ENCODE data around the gene TMEM168.

Gene TMEM168

GRCh38 chr7:112759905-112760304 lies 30.3 kb downstream of the TMEM168 start (continued):
- TF ChIP-seq, protein P1, sequence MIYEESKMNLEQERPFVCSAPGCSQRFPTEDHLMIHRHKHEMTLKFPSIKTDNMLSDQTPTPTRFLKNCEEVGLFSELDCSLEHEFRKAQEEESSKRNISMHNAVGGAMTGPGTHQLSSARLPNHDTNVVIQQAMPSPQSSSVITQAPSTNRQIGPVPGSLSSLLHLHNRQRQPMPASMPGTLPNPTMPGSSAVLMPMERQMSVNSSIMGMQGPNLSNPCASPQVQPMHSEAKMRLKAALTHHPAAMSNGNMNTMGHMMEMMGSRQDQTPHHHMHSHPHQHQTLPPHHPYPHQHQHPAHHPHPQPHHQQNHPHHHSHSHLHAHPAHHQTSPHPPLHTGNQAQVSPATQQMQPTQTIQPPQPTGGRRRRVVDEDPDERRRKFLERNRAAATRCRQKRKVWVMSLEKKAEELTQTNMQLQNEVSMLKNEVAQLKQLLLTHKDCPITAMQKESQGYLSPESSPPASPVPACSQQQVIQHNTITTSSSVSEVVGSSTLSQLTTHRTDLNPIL (CRISPR knock-in tag; IDR thresholded peaks at IDR 0.05; ENCODE audit: low read depth): no peak
- TF ChIP-seq ZNF70 (CRISPR knock-in tag; IDR thresholded peaks at IDR 0.05) (no peak), OSR1 (CRISPR knock-in tag; IDR thresholded peaks at IDR 0.05) (no peak)

GRCh38 chr7:112757337-112757736 lies 32.9 kb downstream of the TMEM168 start:
- no peak for ATAC-seq
- TF ChIP-seq ZC3H10 (CRISPR knock-in tag; IDR thresholded peaks at IDR 0.05): no peak
- TF ChIP-seq, protein P2, sequence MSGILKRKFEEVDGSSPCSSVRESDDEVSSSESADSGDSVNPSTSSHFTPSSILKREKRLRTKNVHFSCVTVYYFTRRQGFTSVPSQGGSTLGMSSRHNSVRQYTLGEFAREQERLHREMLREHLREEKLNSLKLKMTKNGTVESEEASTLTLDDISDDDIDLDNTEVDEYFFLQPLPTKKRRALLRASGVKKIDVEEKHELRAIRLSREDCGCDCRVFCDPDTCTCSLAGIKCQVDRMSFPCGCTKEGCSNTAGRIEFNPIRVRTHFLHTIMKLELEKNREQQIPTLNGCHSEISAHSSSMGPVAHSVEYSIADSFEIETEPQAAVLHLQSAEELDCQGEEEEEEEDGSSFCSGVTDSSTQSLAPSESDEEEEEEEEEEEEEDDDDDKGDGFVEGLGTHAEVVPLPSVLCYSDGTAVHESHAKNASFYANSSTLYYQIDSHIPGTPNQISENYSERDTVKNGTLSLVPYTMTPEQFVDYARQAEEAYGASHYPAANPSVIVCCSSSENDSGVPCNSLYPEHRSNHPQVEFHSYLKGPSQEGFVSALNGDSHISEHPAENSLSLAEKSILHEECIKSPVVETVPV (CRISPR knock-in tag; IDR thresholded peaks at IDR 0.05): no peak
- no peak for TF ChIP-seq PPARA (CRISPR knock-in tag; IDR thresholded peaks at IDR 0.05; ENCODE audit: borderline replicate concordance)
- no peak for TF ChIP-seq ZNF8 (CRISPR knock-in tag; IDR thresholded peaks at IDR 0.05)
- no peak for TF ChIP-seq ZNF70 (CRISPR knock-in tag; IDR thresholded peaks at IDR 0.05)
- TF ChIP-seq, protein P3, sequence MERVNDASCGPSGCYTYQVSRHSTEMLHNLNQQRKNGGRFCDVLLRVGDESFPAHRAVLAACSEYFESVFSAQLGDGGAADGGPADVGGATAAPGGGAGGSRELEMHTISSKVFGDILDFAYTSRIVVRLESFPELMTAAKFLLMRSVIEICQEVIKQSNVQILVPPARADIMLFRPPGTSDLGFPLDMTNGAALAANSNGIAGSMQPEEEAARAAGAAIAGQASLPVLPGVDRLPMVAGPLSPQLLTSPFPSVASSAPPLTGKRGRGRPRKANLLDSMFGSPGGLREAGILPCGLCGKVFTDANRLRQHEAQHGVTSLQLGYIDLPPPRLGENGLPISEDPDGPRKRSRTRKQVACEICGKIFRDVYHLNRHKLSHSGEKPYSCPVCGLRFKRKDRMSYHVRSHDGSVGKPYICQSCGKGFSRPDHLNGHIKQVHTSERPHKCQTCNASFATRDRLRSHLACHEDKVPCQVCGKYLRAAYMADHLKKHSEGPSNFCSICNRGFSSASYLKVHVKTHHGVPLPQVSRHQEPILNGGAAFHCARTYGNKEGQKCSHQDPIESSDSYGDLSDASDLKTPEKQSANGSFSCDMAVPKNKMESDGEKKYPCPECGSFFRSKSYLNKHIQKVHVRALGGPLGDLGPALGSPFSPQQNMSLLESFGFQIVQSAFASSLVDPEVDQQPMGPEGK (CRISPR knock-in tag; IDR thresholded peaks at IDR 0.05; ENCODE audit: borderline replicate concordance): no peak
- TF ChIP-seq ZNF565 (CRISPR knock-in tag; conservative IDR thresholded peaks at IDR 0.05; ENCODE audit: low read depth): no peak
- TF ChIP-seq ESRRG (CRISPR knock-in tag; IDR thresholded peaks at IDR 0.05): no peak
- no peak for TF ChIP-seq TOX (CRISPR knock-in tag; IDR thresholded peaks at IDR 0.05; ENCODE audit: borderline replicate concordance)
- no peak for TF ChIP-seq GLIS3 (CRISPR knock-in tag; IDR thresholded peaks at IDR 0.05)

DNA sequence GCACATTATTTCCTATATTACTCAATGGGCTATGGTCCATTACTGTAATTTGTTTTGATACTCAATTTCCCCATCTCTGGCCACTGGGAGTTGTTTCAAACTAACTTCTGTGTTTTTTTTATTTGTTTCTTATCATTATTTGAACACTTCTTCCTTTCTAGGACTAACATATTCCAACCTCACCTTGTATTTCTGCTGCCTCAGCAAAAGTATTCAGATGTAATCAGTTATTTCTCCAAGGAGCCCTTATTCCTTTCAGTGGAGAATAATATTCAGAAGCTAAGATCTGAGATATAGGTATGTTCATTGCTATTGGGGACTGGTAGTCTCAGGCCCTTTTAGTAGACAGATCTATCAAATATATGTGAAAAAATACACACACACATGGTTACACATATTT lies 36.9 kb downstream of the TMEM168 start:
- no peak for TF ChIP-seq RARB (CRISPR knock-in tag; IDR thresholded peaks at IDR 0.05)
- TF ChIP-seq TOX (CRISPR knock-in tag; IDR thresholded peaks at IDR 0.05; ENCODE audit: borderline replicate concordance): no peak
- TF ChIP-seq, protein P4, sequence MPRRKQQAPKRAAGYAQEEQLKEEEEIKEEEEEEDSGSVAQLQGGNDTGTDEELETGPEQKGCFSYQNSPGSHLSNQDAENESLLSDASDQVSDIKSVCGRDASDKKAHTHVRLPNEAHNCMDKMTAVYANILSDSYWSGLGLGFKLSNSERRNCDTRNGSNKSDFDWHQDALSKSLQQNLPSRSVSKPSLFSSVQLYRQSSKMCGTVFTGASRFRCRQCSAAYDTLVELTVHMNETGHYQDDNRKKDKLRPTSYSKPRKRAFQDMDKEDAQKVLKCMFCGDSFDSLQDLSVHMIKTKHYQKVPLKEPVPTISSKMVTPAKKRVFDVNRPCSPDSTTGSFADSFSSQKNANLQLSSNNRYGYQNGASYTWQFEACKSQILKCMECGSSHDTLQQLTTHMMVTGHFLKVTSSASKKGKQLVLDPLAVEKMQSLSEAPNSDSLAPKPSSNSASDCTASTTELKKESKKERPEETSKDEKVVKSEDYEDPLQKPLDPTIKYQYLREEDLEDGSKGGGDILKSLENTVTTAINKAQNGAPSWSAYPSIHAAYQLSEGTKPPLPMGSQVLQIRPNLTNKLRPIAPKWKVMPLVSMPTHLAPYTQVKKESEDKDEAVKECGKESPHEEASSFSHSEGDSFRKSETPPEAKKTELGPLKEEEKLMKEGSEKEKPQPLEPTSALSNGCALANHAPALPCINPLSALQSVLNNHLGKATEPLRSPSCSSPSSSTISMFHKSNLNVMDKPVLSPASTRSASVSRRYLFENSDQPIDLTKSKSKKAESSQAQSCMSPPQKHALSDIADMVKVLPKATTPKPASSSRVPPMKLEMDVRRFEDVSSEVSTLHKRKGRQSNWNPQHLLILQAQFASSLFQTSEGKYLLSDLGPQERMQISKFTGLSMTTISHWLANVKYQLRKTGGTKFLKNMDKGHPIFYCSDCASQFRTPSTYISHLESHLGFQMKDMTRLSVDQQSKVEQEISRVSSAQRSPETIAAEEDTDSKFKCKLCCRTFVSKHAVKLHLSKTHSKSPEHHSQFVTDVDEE (CRISPR knock-in tag; IDR thresholded peaks at IDR 0.05): no peak
- no peak for TF ChIP-seq TCF4 (CRISPR knock-in tag; IDR thresholded peaks at IDR 0.05; ENCODE audit: borderline replicate concordance)
- no peak for TF ChIP-seq ZFP3 (CRISPR knock-in tag; IDR thresholded peaks at IDR 0.05)
- no peak for TF ChIP-seq ZNF70 (CRISPR knock-in tag; IDR thresholded peaks at IDR 0.05)
- TF ChIP-seq ARNTL (CRISPR knock-in tag; IDR thresholded peaks at IDR 0.05; ENCODE audit: borderline replicate concordance, low read depth): no peak
- no peak for TF ChIP-seq GLIS3 (CRISPR knock-in tag; IDR thresholded peaks at IDR 0.05)
- TF ChIP-seq SNAI2 (CRISPR knock-in tag; IDR thresholded peaks at IDR 0.05): no peak
- TF ChIP-seq ISL1 (CRISPR knock-in tag; IDR thresholded peaks at IDR 0.05): no peak
- no peak for TF ChIP-seq ESRRG (CRISPR knock-in tag; IDR thresholded peaks at IDR 0.05)
- TF ChIP-seq ZFP30 (CRISPR knock-in tag; IDR thresholded peaks at IDR 0.05): no peak
- no peak for TF ChIP-seq PPARA (CRISPR knock-in tag; IDR thresholded peaks at IDR 0.05; ENCODE audit: borderline replicate concordance)
- TF ChIP-seq, protein P2 (CRISPR knock-in tag; IDR thresholded peaks at IDR 0.05): no peak
- TF ChIP-seq BACH2 (CRISPR knock-in tag; IDR thresholded peaks at IDR 0.05; ENCODE audit: borderline replicate concordance): no peak
- TF ChIP-seq OSR1 (CRISPR knock-in tag; IDR thresholded peaks at IDR 0.05): no peak
- TF ChIP-seq, protein P1 (CRISPR knock-in tag; IDR thresholded peaks at IDR 0.05; ENCODE audit: low read depth): no peak
- TF ChIP-seq ZC3H10 (CRISPR knock-in tag; IDR thresholded peaks at IDR 0.05): no peak
- TF ChIP-seq, protein P3 (CRISPR knock-in tag; IDR thresholded peaks at IDR 0.05; ENCODE audit: borderline replicate concordance): no peak
- ATAC-seq: no peak
